ENCODE data around the gene GET4. TPM values are rescaled to one million over a fixed set of nuclear protein-coding genes. Genes with fewer than 3 reads are reported as not detected.
A peak's percentile ranks its signal among the peaks of the same experiment; 100 is the strongest.

Gene GET4
- total RNA-seq, 1 donor from 2014 or later, result 17.2 TPM

DNA sequence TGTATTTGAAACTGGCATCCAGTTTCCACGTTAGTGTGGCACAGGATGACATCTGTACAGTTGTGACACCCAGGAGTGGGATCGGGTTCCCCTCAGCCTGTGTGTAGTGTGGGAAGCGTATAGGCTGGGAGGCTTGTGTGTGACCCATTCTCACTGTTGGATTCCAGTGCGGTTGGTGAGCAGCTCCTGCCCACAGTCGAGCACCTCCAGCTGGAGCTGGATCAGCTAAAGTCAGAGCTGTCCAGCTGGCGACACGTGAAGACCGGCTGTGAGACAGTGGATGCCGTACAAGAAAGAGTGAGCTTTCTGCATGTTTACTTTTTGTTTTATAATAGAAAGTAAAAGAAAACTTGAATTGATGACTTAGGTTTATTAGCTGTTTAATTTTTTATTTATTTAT, 18.7 kb upstream of the GET4 start:
- H3K4me2 ChIP-seq, result no peak overlapping the region
- H3K4me1 ChIP-seq, result peaks cover 6% of the 10 kb centered on the region
- Mint-ChIP-seq H3K27me3 (ENCODE audit: insufficient read depth, low read depth) (peaks cover 4% of the 10 kb centered on the region), H3K36me3 (peaks cover 43% of the 10 kb centered on the region), H3K4me1 (peaks cover 4% of the 10 kb centered on the region), H3K9me3 (no peaks in the 10 kb centered on the region), H3K27ac (no peak overlapping the region), H3K4me3 (no peak overlapping the region)
- H3F3A ChIP-seq (ENCODE audit: low read depth), result peaks cover 8% of the 10 kb centered on the region
- no peaks in the 10 kb centered on the region for H3K36me3 ChIP-seq
- H4K20me1 ChIP-seq (ENCODE audit: low read depth), result peaks cover 8% of the 10 kb centered on the region
- H3K27me3 ChIP-seq, result no peaks in the 10 kb centered on the region
- TF ChIP-seq EZH2 (IDR thresholded peaks at IDR 0.05) (no peak), EZH2phosphoT487 (IDR thresholded peaks at IDR 0.05) (no peak)
- TF ChIP-seq, protein P1, sequence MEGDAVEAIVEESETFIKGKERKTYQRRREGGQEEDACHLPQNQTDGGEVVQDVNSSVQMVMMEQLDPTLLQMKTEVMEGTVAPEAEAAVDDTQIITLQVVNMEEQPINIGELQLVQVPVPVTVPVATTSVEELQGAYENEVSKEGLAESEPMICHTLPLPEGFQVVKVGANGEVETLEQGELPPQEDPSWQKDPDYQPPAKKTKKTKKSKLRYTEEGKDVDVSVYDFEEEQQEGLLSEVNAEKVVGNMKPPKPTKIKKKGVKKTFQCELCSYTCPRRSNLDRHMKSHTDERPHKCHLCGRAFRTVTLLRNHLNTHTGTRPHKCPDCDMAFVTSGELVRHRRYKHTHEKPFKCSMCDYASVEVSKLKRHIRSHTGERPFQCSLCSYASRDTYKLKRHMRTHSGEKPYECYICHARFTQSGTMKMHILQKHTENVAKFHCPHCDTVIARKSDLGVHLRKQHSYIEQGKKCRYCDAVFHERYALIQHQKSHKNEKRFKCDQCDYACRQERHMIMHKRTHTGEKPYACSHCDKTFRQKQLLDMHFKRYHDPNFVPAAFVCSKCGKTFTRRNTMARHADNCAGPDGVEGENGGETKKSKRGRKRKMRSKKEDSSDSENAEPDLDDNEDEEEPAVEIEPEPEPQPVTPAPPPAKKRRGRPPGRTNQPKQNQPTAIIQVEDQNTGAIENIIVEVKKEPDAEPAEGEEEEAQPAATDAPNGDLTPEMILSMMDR (IDR thresholded peaks at IDR 0.05), result no peak
- H2AFZ ChIP-seq (replicated peaks), result no peak overlapping the region
- no peak overlapping the region for H3K4me3 ChIP-seq
- DNase-seq (ENCODE audit: low spot score), result no peak
- H3K9ac ChIP-seq, result no peak overlapping the region
- H3K27ac ChIP-seq, result no peak overlapping the region
- H3K9me3 ChIP-seq (ENCODE audit: low read depth), result no peaks in the 10 kb centered on the region
- H3K79me2 ChIP-seq (ENCODE audit: low read depth), result no peaks in the 10 kb centered on the region

DNA sequence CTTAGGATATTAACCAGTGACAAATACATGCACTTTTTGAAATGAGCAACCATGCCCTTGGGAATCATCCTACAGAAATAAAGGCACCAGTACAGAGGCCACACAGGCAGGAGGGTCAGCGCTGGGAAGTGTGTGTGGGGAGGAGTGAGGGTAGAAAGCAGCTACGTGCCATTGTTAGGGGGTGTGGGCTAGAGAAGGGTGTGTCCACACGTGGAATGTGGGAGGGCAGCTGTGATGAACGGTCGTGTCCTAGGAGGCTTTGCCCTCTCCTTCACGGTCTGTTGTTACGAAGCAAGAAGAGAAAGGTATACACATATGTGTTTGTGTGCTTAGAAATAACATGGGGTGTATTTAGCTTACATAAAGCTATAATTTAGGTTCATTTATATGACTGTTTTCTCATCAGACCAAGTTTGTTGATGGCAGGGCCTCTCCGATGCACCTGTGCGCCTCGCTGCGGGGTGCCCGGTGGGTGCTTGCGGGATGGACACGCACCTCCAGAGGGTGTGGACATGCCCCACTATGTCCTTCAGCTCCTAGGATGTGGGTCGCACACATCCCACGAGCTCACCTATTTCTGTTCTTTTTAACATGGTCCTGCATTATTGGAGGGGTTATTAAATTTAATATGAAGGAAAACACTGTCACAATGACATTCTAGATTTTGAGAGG, 16.9 kb upstream of the GET4 start:
- peaks cover 5% of the 10 kb centered on the region for H3K27me3 Mint-ChIP-seq (ENCODE audit: insufficient read depth, low read depth)
- no peaks in the 10 kb centered on the region for H3K9me3 Mint-ChIP-seq
- no peak overlapping the region for H3K4me2 ChIP-seq
- no peaks in the 10 kb centered on the region for H3K36me3 ChIP-seq
- no peak overlapping the region for H3K9ac ChIP-seq
- no peak overlapping the region for H2AFZ ChIP-seq (replicated peaks)
- no peak overlapping the region for H3K27ac ChIP-seq
- no peak overlapping the region for H3K4me3 ChIP-seq
- no peak overlapping the region for H3K4me3 Mint-ChIP-seq
- TF ChIP-seq, protein P1 (IDR thresholded peaks at IDR 0.05), result no peak
- no peak for TF ChIP-seq EZH2phosphoT487 (IDR thresholded peaks at IDR 0.05)
- no peak for TF ChIP-seq EZH2 (IDR thresholded peaks at IDR 0.05)
- H3K4me1 ChIP-seq, result peaks cover 18% of the 10 kb centered on the region
- no peaks in the 10 kb centered on the region for H3K79me2 ChIP-seq (ENCODE audit: low read depth)
- H4K20me1 ChIP-seq (ENCODE audit: low read depth), result peaks cover 15% of the 10 kb centered on the region
- H3K9me3 ChIP-seq (ENCODE audit: low read depth), result no peaks in the 10 kb centered on the region
- DNase-seq (ENCODE audit: low spot score), result no peak
- H3K27me3 ChIP-seq, result no peaks in the 10 kb centered on the region
- peaks cover 4% of the 10 kb centered on the region for H3K4me1 Mint-ChIP-seq
- peaks cover 42% of the 10 kb centered on the region for H3K36me3 Mint-ChIP-seq
- H3K27ac Mint-ChIP-seq, result no peak overlapping the region
- peaks cover 21% of the 10 kb centered on the region for H3F3A ChIP-seq (ENCODE audit: low read depth)

DNA sequence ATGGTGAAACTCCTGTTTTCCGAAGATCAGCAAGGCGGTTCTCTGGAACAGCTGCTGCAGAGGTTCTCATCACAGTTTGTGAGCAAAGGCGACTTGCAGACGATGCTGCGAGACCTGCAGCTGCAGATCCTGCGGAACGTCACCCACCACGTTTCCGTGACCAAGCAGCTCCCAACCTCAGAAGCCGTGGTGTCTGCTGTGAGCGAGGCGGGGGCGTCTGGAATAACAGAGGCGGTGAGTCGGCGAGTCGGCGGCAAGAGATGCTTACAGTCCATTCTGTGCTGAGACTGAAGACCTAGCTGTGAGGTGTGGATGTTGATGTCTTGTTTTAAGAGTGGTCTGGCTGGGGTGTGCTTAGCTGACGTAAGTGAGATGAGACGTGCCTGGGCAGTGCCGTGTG, 16.2 kb upstream of the GET4 start:
- H3F3A ChIP-seq (ENCODE audit: low read depth), result peaks cover 21% of the 10 kb centered on the region
- H3K9ac ChIP-seq, result no peak overlapping the region
- no peaks in the 10 kb centered on the region for H3K9me3 Mint-ChIP-seq
- H3K4me1 ChIP-seq, result peaks cover 18% of the 10 kb centered on the region
- H3K4me3 ChIP-seq, result no peak overlapping the region
- H3K36me3 Mint-ChIP-seq, result peaks cover 42% of the 10 kb centered on the region
- H3K9me3 ChIP-seq (ENCODE audit: low read depth), result no peaks in the 10 kb centered on the region
- DNase-seq (ENCODE audit: low spot score), result no peak
- peaks cover 4% of the 10 kb centered on the region for H3K4me1 Mint-ChIP-seq
- peak overlapping the region; percentile 42 for H3K27ac Mint-ChIP-seq
- H3K4me3 Mint-ChIP-seq, result no peak overlapping the region
- H3K4me2 ChIP-seq, result no peak overlapping the region
- TF ChIP-seq, protein P1 (IDR thresholded peaks at IDR 0.05), result no peak
- no peak for TF ChIP-seq EZH2phosphoT487 (IDR thresholded peaks at IDR 0.05)
- no peak for TF ChIP-seq EZH2 (IDR thresholded peaks at IDR 0.05)
- no peaks in the 10 kb centered on the region for H3K36me3 ChIP-seq
- peaks cover 5% of the 10 kb centered on the region for H3K27me3 Mint-ChIP-seq (ENCODE audit: insufficient read depth, low read depth)
- no peak overlapping the region for H3K27ac ChIP-seq
- peaks cover 15% of the 10 kb centered on the region for H4K20me1 ChIP-seq (ENCODE audit: low read depth)
- H2AFZ ChIP-seq (replicated peaks), result no peak overlapping the region
- H3K27me3 ChIP-seq, result no peaks in the 10 kb centered on the region
- H3K79me2 ChIP-seq (ENCODE audit: low read depth), result no peaks in the 10 kb centered on the region
